ENCODE measurements around the gene HRH3. TPM values are rescaled to one million over a fixed set of nuclear protein-coding genes. Genes with fewer than 3 reads are reported as not detected.

HRH3 gene
- total RNA-seq, 1 experiment from 2014 or later: 1.8 TPM

- H2BK12ac ChIP-seq (ENCODE audit: insufficient read length, low read depth, low read length): no peak overlapping the region
- no peak overlapping the region for H2BK120ac ChIP-seq (ENCODE audit: low read depth, low read length, poor library complexity, severe bottlenecking)
- no peaks in the 10 kb centered on the region for H4K20me1 ChIP-seq (ENCODE audit: control insufficient read depth, insufficient read depth, insufficient read length)
- no peaks in the 10 kb centered on the region for H3K9me3 ChIP-seq (ENCODE audit: control insufficient read depth, low read depth, low read length)
- H3K4ac ChIP-seq (ENCODE audit: low read depth, low read length): no peak overlapping the region
- peaks cover 29% of the 10 kb centered on the region; the same call in 1 of the 2 replicates for H3K27me3 ChIP-seq (ENCODE audit: insufficient read depth, low read length)
- no peak overlapping the region for H3K18ac ChIP-seq (ENCODE audit: insufficient read length, low read depth, low read length)
- H2AFZ ChIP-seq (ENCODE audit: low read length): no peak overlapping the region
- Mint-ChIP-seq H3K9me3 (no peaks in the 10 kb centered on the region), H3K27ac (no peak overlapping the region), H3K36me3 (ENCODE audit: insufficient read depth in 1 of 3, low read depth in 3 of 3) (no peaks in the 10 kb centered on the region), H3K4me3 (peak overlapping the region in 1 of 2 experiments; percentile 81; a peak in 3 of 5 replicates), H3K4me1 (peaks cover 14 to 32% of the 10 kb centered on the region in 2 experiments), H3K27me3 (ENCODE audit: low read depth) (peaks cover 84% of the 10 kb centered on the region)
- H3K4me2 ChIP-seq (ENCODE audit: insufficient read depth, insufficient read length, low read length): no peak overlapping the region
- no peak overlapping the region for H2BK20ac ChIP-seq (ENCODE audit: low read depth, low read length, poor library complexity, severe bottlenecking)
- no peak for DNase-seq
- no peak overlapping the region for H3K27ac ChIP-seq (ENCODE audit: insufficient read length, low read depth, low read length)
- no peaks in the 10 kb centered on the region for H3K79me2 ChIP-seq (ENCODE audit: insufficient read depth, low read length)
- no peaks in the 10 kb centered on the region for H3K4me1 ChIP-seq (ENCODE audit: insufficient read depth, low read length)
- no peak for TF ChIP-seq CTCF (conservative IDR thresholded peaks at IDR 0.05)
- no peaks in the 10 kb centered on the region for H3K79me1 ChIP-seq (ENCODE audit: insufficient read depth, low read depth, low read length, poor library complexity, severe bottlenecking)
- H2BK15ac ChIP-seq (ENCODE audit: low read depth, low read length): no peak overlapping the region
- no peak overlapping the region for H3T11ph ChIP-seq (ENCODE audit: low read length)
- no peak overlapping the region for H2AK5ac ChIP-seq (ENCODE audit: insufficient read length, low read length)
- H2BK5ac ChIP-seq (ENCODE audit: insufficient read length, low read length): no peak overlapping the region
- no peak overlapping the region for H4K8ac ChIP-seq (replicated peaks; ENCODE audit: insufficient read length, low read depth, low read length)
- no peak overlapping the region for H3K14ac ChIP-seq (ENCODE audit: insufficient read depth, low read length)
- H4K91ac ChIP-seq (ENCODE audit: insufficient read length, low read depth, low read length): no peak overlapping the region
- WGBS (ENCODE audit: extremely low coverage, insufficient read length, low lambda C conversion rate): no CpG with 5 or more reads among the region's 38 CpGs
- no peak overlapping the region for H3K9ac ChIP-seq (ENCODE audit: extremely low read depth, insufficient read length, low read length)
- peaks cover 12% of the 10 kb centered on the region for H3K23me2 ChIP-seq (ENCODE audit: insufficient read length, low read depth, low read length, poor library complexity, severe bottlenecking)
- no peak overlapping the region for H3K56ac ChIP-seq (ENCODE audit: insufficient read length, low read depth, low read length)
- H4K5ac ChIP-seq (ENCODE audit: insufficient read length, low read depth, low read length): no peak overlapping the region
- H3K23ac ChIP-seq (ENCODE audit: insufficient read length, low read depth, low read length): no peak overlapping the region
Measured at GRCh38 chr20:62217913-62218773, 1.9 kb downstream of the HRH3 start.
